ENCODE data around the gene RRP8.

The RRP8 gene

GRCh38 chr11:6603287-6604080, at the start of gene RRP8, which contains the start of gene ILK:
Gene RRP8 (minus strand): TSS chr11:6603616. CDS start chr11:6603502, 114 bp downstream.
Gene ILK (plus strand): TSS chr11:6603774. CDS start chr11:6604272, 498 bp downstream.
- peak; percentile 78 for DNase-seq

GRCh38 chr11:6653097-6653496, 49.7 kb upstream of the RRP8 start:
- DNase-seq: no peak

- DNase-seq: no peak
Observed at GRCh38 chr11:6652182-6652581, 48.8 kb upstream of the RRP8 start.

- no peak for DNase-seq
Observed at GRCh38 chr11:6650980-6651379, 47.6 kb upstream of the RRP8 start.

GRCh38 chr11:6650104-6650503, 46.7 kb upstream of the RRP8 start:
- no peak for DNase-seq

- no peak for DNase-seq
Observed at GRCh38 chr11:6648501-6648900, 45.1 kb upstream of the RRP8 start.

GRCh38 chr11:6647836-6648235, 44.4 kb upstream of the RRP8 start:
- no peak for DNase-seq

- DNase-seq: no peak
Observed at GRCh38 chr11:6646918-6647679, 43.7 kb upstream of the RRP8 start.

- no peak for DNase-seq
Observed at GRCh38 chr11:6646576-6646917, 43.1 kb upstream of the RRP8 start.

GRCh38 chr11:6646071-6646470, 42.7 kb upstream of the RRP8 start:
- DNase-seq: no peak

- no peak for DNase-seq
Observed at GRCh38 chr11:6642957-6643356, 39.5 kb upstream of the RRP8 start.

- DNase-seq: no peak
Observed at GRCh38 chr11:6640985-6641701, 37.7 kb upstream of the RRP8 start.

- DNase-seq: no peak
Observed at GRCh38 chr11:6640036-6640984, 36.9 kb upstream of the RRP8 start.

GRCh38 chr11:6638429-6638828, 35.0 kb upstream of the RRP8 start:
- DNase-seq: no peak

GRCh38 chr11:6637871-6638270, 34.5 kb upstream of the RRP8 start:
- no peak for DNase-seq

- no peak for DNase-seq
Observed at GRCh38 chr11:6636480-6636879, 33.1 kb upstream of the RRP8 start.

GRCh38 chr11:6635082-6635932, 31.9 kb upstream of the RRP8 start:
- no peak for DNase-seq

- DNase-seq: no peak
Observed at GRCh38 chr11:6634534-6634933, 31.1 kb upstream of the RRP8 start.

- no peak for DNase-seq
Observed at GRCh38 chr11:6633422-6634408, 30.3 kb upstream of the RRP8 start.

All from activated CD4-positive, alpha-beta T cell treated with anti-CD3 and anti-CD28 coated beads for 1 hour (primary cell).